Trophoblast cell (in vitro differentiated cells and primary cell): ENCODE measurements around the gene NFKBIA.
"Not testable (repeated sequence)": the region's sequence is repeated elsewhere in the genome, so short reads cannot be mapped to it uniquely, and the experiment has no call there.

Experiments used
- DNase-seq, 2 donors: peaks; one replicate each; pipeline ENCODE4 v3.0.0-alpha.2; 2016
- H2AFZ ChIP-seq: 2 replicates; pipeline ENCODE4 v1.6.1; 2013; ENCODE audit warnings: low read length, moderate library complexity, mild to moderate bottlenecking; ENCODE audit not compliant: insufficient read depth, poor library complexity
- H2AK5ac ChIP-seq: 2 replicates; pipeline ENCODE4 v1.6.1; 2013; ENCODE audit warnings: mild to moderate bottlenecking, low read length
- H2BK120ac ChIP-seq: 2 replicates; pipeline ENCODE4 v1.6.1; 2013; ENCODE audit warnings: low read length, mild to moderate bottlenecking, moderate library complexity; ENCODE audit not compliant: insufficient read depth, poor library complexity
- H2BK12ac ChIP-seq: 2 replicates; pipeline ENCODE4 v1.6.1; 2013; ENCODE audit warnings: mild to moderate bottlenecking, low read length, moderate library complexity
- H2BK5ac ChIP-seq: 2 replicates; pipeline ENCODE4 v1.6.1; 2013; ENCODE audit warnings: low read length, low read depth, moderate library complexity, mild to moderate bottlenecking; ENCODE audit not compliant: poor library complexity
- H3K14ac ChIP-seq: 2 replicates; pipeline ENCODE4 v1.6.1; 2013; ENCODE audit warnings: mild to moderate bottlenecking, low read length
- H3K18ac ChIP-seq: 2 replicates; pipeline ENCODE4 v1.6.1; 2013; ENCODE audit warnings: mild to moderate bottlenecking, low read length
- H3K23ac ChIP-seq: 2 replicates; pipeline ENCODE4 v1.6.1; 2013; ENCODE audit warnings: low read length
- H3K27ac ChIP-seq: 2 replicates; pipeline ENCODE4 v1.5.1; 2013; ENCODE audit warnings: low read depth, mild to moderate bottlenecking, inconsistent platforms, low read length, moderate library complexity
- H3K27me3 ChIP-seq: 2 replicates; pipeline ENCODE4 v1.6.1; 2013; ENCODE audit warnings: inconsistent platforms, mild to moderate bottlenecking, low read length, moderate library complexity; ENCODE audit not compliant: insufficient read depth
- H3K36me3 ChIP-seq, 2 experiments: 1 replicate in 1 of 2; 2 replicates in 1 of 2; pipeline ENCODE4 v1.6.1; 2013; ENCODE audit warnings: low read length in 2 of 2, mild to moderate bottlenecking in 2 of 2, moderate library complexity in 1 of 2; ENCODE audit not compliant: insufficient read depth in 2 of 2, control insufficient read depth in 1 of 2
- H3K4ac ChIP-seq: 2 replicates; pipeline ENCODE4 v1.6.1; 2013; ENCODE audit warnings: low read depth, mild to moderate bottlenecking, low read length, moderate library complexity
- H3K4me1 ChIP-seq, 2 experiments: 1 replicate in 1 of 2; 2 replicates in 1 of 2; pipeline ENCODE4 v1.6.1; 2013; ENCODE audit warnings: low read length in 2 of 2, mild to moderate bottlenecking in 2 of 2, moderate library complexity in 1 of 2; ENCODE audit not compliant: insufficient read depth in 2 of 2, control insufficient read depth in 1 of 2
- H3K4me2 ChIP-seq: 2 replicates; pipeline ENCODE4 v1.6.1; 2013; ENCODE audit warnings: inconsistent platforms, mild to moderate bottlenecking, low read length, moderate library complexity
- H3K4me3 ChIP-seq: 2 replicates; pipeline ENCODE4 v1.5.1; 2013; ENCODE audit warnings: mild to moderate bottlenecking, low read depth, low read length, inconsistent platforms
- H3K79me1 ChIP-seq: one replicate; pipeline ENCODE4 v1.6.1; 2013; ENCODE audit warnings: low read length
- H3K79me2 ChIP-seq: 2 replicates; pipeline ENCODE4 v1.6.1; 2013; ENCODE audit warnings: low read length, mild to moderate bottlenecking; ENCODE audit not compliant: control insufficient read depth, insufficient read depth, poor library complexity
- H3K9ac ChIP-seq: 2 replicates; pipeline ENCODE4 v1.6.1; 2013; ENCODE audit warnings: mild to moderate bottlenecking, low read length
- H3K9me3 ChIP-seq: 2 replicates; pipeline ENCODE4 v1.6.1; 2013; ENCODE audit warnings: low read depth, mild to moderate bottlenecking, control low read depth, inconsistent platforms, low read length; ENCODE audit not compliant: insufficient read depth
- H4K12ac ChIP-seq: 2 replicates; pipeline ENCODE4 v1.6.1; 2013; ENCODE audit warnings: low read depth, mild to moderate bottlenecking, low read length, moderate library complexity
- H4K8ac ChIP-seq: 2 replicates; pipeline ENCODE4 v1.6.1; 2013; ENCODE audit warnings: low read depth, mild to moderate bottlenecking, low read length, moderate library complexity
- H4K91ac ChIP-seq: one replicate; pipeline ENCODE4 v1.6.1; 2013; ENCODE audit warnings: low read depth, mild to moderate bottlenecking, low read length, moderate library complexity
- WGBS: extraction: QIAGEN DNeasy Blood & Tissue Kit; methylation state at CpG from one replicate; pipeline ENCODE4 v1.1.7; 2013; ENCODE audit warnings: missing lambda C conversion rate; ENCODE audit not compliant: insufficient read length, insufficient coverage; ENCODE audit errors: extremely low coverage; 5-methylcytosine and 5-hydroxymethylcytosine counted together

NFKBIA gene

GRCh38 chr14:35438910-35439713, 34.6 kb upstream of the NFKBIA start:
- Histone ChIP-seq H3K4me2 (no peak overlapping the region), H2BK12ac (no peak overlapping the region), H3K79me1 (no peaks in the 10 kb centered on the region), H3K4me3 (no peak overlapping the region), H2AFZ (no peak overlapping the region), H2AK5ac (no peak overlapping the region), H2BK120ac (no peak overlapping the region), H3K9me3 (no peaks in the 10 kb centered on the region), H3K79me2 (no peaks in the 10 kb centered on the region), H4K8ac (no peak overlapping the region), H3K36me3 (no peaks in the 10 kb centered on the region), H3K18ac (no peak overlapping the region), H3K4me1 (no peaks in the 10 kb centered on the region), H2BK5ac (no peak overlapping the region), H3K4ac (no peak overlapping the region), H4K12ac (no peak overlapping the region), H3K27ac (no peak overlapping the region), H3K27me3 (no peaks in the 10 kb centered on the region), H3K23ac (no peak overlapping the region), H3K9ac (no peak overlapping the region), H3K14ac (no peak overlapping the region), H4K91ac (no peak overlapping the region)
- peak in 1 of 2 donors; percentile 51 for DNase-seq
- no CpG with 5 or more reads among the region's 8 CpGs for WGBS

GRCh38 chr14:35438492-35438891, 33.9 kb upstream of the NFKBIA start:
- not testable (repeated sequence) for H3K9ac ChIP-seq, H3K4me1 ChIP-seq, H3K36me3 ChIP-seq, H4K12ac ChIP-seq, H2AFZ ChIP-seq, H3K79me2 ChIP-seq, H4K8ac ChIP-seq, H2AK5ac ChIP-seq, H2BK120ac ChIP-seq, H3K23ac ChIP-seq, H3K14ac ChIP-seq, H3K27me3 ChIP-seq, H3K9me3 ChIP-seq, H3K4me2 ChIP-seq, H3K4ac ChIP-seq, H3K79me1 ChIP-seq, H4K91ac ChIP-seq, H3K18ac ChIP-seq, H2BK12ac ChIP-seq, H2BK5ac ChIP-seq, DNase-seq, H3K27ac ChIP-seq, H3K4me3 ChIP-seq
- WGBS = no CpG with 5 or more reads among the region's 9 CpGs

GRCh38 chr14:35435177-35435576, 30.6 kb upstream of the NFKBIA start:
- Histone ChIP-seq H4K8ac (no peak overlapping the region), H3K4ac (no peak overlapping the region), H3K27me3 (no peaks in the 10 kb centered on the region), H3K79me2 (no peaks in the 10 kb centered on the region), H4K91ac (no peak overlapping the region), H2BK5ac (no peak overlapping the region), H3K4me2 (no peak overlapping the region), H3K9me3 (no peaks in the 10 kb centered on the region), H2BK12ac (no peak overlapping the region), H3K18ac (no peak overlapping the region), H3K9ac (no peak overlapping the region), H2BK120ac (no peak overlapping the region), H3K36me3 (no peaks in the 10 kb centered on the region), H3K23ac (no peak overlapping the region), H2AK5ac (no peak overlapping the region), H3K4me1 (no peaks in the 10 kb centered on the region), H2AFZ (no peak overlapping the region), H3K27ac (no peak overlapping the region), H4K12ac (no peak overlapping the region), H3K79me1 (no peaks in the 10 kb centered on the region), H3K14ac (no peak overlapping the region), H3K4me3 (no peak overlapping the region)
- DNase-seq = no peak

GRCh38 chr14:35433826-35434225, 29.3 kb upstream of the NFKBIA start:
- Histone ChIP-seq H2BK12ac (no peak overlapping the region), H3K4me2 (no peak overlapping the region), H3K18ac (no peak overlapping the region), H3K9ac (no peak overlapping the region), H3K4ac (no peak overlapping the region), H3K14ac (no peak overlapping the region), H3K9me3 (no peaks in the 10 kb centered on the region), H2BK5ac (no peak overlapping the region), H4K12ac (no peak overlapping the region), H3K79me2 (no peaks in the 10 kb centered on the region), H3K27me3 (no peaks in the 10 kb centered on the region), H3K36me3 (no peaks in the 10 kb centered on the region), H4K91ac (no peak overlapping the region), H3K27ac (no peak overlapping the region), H3K4me3 (no peak overlapping the region), H2AK5ac (no peak overlapping the region), H3K79me1 (no peaks in the 10 kb centered on the region), H2BK120ac (no peak overlapping the region), H3K4me1 (no peaks in the 10 kb centered on the region), H4K8ac (no peak overlapping the region), H3K23ac (no peak overlapping the region), H2AFZ (no peak overlapping the region)
- DNase-seq = no peak
- no CpG with 5 or more reads among the region's 1 CpG for WGBS
